ENCODE results near the gene MCCD1. TPM values are rescaled to one million over a fixed set of nuclear protein-coding genes. Genes with fewer than 3 reads are reported as not detected.

MCCD1 gene
- total RNA-seq, 1 experiment from 2014 or later: not detected

- Histone ChIP-seq H3K14ac (ENCODE audit: insufficient read depth, low read length) (no peak overlapping the region), H3T11ph (ENCODE audit: low read length) (no peak overlapping the region), H3K9ac (ENCODE audit: extremely low read depth, insufficient read length, low read length) (no peak overlapping the region), H3K4me2 (ENCODE audit: insufficient read depth, insufficient read length, low read length) (no peak overlapping the region), H3K4me1 (ENCODE audit: insufficient read depth, low read length) (no peaks in the 10 kb centered on the region), H3K79me1 (ENCODE audit: insufficient read depth, low read depth, low read length, poor library complexity, severe bottlenecking) (no peaks in the 10 kb centered on the region), H3K23ac (ENCODE audit: insufficient read length, low read depth, low read length) (no peak overlapping the region), H2AK5ac (ENCODE audit: insufficient read length, low read length) (no peak overlapping the region), H2BK12ac (ENCODE audit: insufficient read length, low read depth, low read length) (no peak overlapping the region), H4K5ac (ENCODE audit: insufficient read length, low read depth, low read length) (no peak overlapping the region), H3K56ac (ENCODE audit: insufficient read length, low read depth, low read length) (no peak overlapping the region), H2BK20ac (ENCODE audit: low read depth, low read length, poor library complexity, severe bottlenecking) (no peak overlapping the region), H3K27me3 (ENCODE audit: insufficient read depth, low read length) (no peaks in the 10 kb centered on the region), H4K8ac (replicated peaks; ENCODE audit: insufficient read length, low read depth, low read length) (no peak overlapping the region), H4K20me1 (ENCODE audit: control insufficient read depth, insufficient read depth, insufficient read length) (no peaks in the 10 kb centered on the region), H3K18ac (ENCODE audit: insufficient read length, low read depth, low read length) (no peak overlapping the region), H4K91ac (ENCODE audit: insufficient read length, low read depth, low read length) (no peak overlapping the region), H2BK120ac (ENCODE audit: low read depth, low read length, poor library complexity, severe bottlenecking) (no peak overlapping the region), H3K23me2 (ENCODE audit: insufficient read length, low read depth, low read length, poor library complexity, severe bottlenecking) (no peaks in the 10 kb centered on the region), H3K27ac (ENCODE audit: insufficient read length, low read depth, low read length) (no peak overlapping the region), H2BK5ac (ENCODE audit: insufficient read length, low read length) (no peak overlapping the region), H3K79me2 (ENCODE audit: insufficient read depth, low read length) (no peaks in the 10 kb centered on the region), H2AFZ (ENCODE audit: low read length) (no peak overlapping the region), H3K4ac (ENCODE audit: low read depth, low read length) (no peak overlapping the region), H2BK15ac (ENCODE audit: low read depth, low read length) (no peak overlapping the region), H3K9me3 (ENCODE audit: control insufficient read depth, low read depth, low read length) (no peaks in the 10 kb centered on the region)
- DNase-seq: no peak
- H3K36me3 Mint-ChIP-seq (ENCODE audit: insufficient read depth in 1 of 3, low read depth in 3 of 3): no peaks in the 10 kb centered on the region
- H3K27me3 Mint-ChIP-seq (ENCODE audit: low read depth): peaks cover 21% of the 10 kb centered on the region
- no peak for TF ChIP-seq CTCF (conservative IDR thresholded peaks at IDR 0.05)
- H3K4me1 Mint-ChIP-seq: no peaks in the 10 kb centered on the region
- no CpG with 5 or more reads among the region's 3 CpGs for WGBS (ENCODE audit: extremely low coverage, insufficient read length, low lambda C conversion rate)
- no peaks in the 10 kb centered on the region for H3K9me3 Mint-ChIP-seq
- H3K4me3 Mint-ChIP-seq: no peak overlapping the region
- H3K27ac Mint-ChIP-seq: no peak overlapping the region
Observed at GRCh38 chr6:31521835-31522234, 6.9 kb upstream of the MCCD1 start.

All from H9 (cell line).